Prostate gland (tissue), 2 donors: ENCODE measurements around the gene FGF1.

Experiments
- POLR2A ChIP-seq: fragments of 450-650 bp; IDR thresholded peaks from one replicate; pipeline ENCODE4 v1.6.1; 2016; ENCODE audit warnings: antibody characterized with exemption, mild to moderate bottlenecking
- POLR2AphosphoS5 ChIP-seq: sonication (generic); formaldehyde crosslinking; IDR thresholded peaks from one replicate; pipeline ENCODE4 v1.6.1; 2017; ENCODE audit warnings: antibody characterized with exemption
- TF ChIP-seq, protein P1 (sequence below), 4 experiments: fragments of 200-600 bp in 2 of 4; fragments of 450-650 bp in 2 of 4; sonication (generic) in 2 of 4; IDR thresholded peaks; 1 replicate in 3 of 4; 2 replicates in 1 of 4; pipeline ENCODE4 v1.5.1; 2016 to 2019; ENCODE audit warnings: antibody characterized with exemption in 4 of 4, mild to moderate bottlenecking in 2 of 4, moderate library complexity in 2 of 4

DNA sequence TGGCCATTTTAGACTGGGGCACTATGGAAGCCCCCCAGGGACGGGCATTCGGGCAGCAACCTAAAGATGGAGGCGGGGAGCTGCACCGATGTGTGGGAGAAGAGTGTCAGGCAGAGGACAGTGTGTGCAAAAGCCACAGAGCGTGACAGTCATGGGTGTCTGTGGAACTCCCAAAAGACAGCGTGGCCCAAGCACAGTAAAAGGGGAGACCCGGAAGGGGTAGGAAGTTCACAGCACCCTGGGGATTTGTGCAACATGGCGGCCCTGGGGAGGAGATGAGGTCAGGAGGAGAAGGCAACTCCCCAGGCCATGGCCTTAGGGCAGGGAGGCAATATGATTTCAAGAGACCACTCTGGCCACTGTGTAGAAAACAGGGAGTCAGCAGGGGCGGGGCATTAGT, 38.9 kb upstream of the FGF1 start:
- TF ChIP-seq, protein P1, sequence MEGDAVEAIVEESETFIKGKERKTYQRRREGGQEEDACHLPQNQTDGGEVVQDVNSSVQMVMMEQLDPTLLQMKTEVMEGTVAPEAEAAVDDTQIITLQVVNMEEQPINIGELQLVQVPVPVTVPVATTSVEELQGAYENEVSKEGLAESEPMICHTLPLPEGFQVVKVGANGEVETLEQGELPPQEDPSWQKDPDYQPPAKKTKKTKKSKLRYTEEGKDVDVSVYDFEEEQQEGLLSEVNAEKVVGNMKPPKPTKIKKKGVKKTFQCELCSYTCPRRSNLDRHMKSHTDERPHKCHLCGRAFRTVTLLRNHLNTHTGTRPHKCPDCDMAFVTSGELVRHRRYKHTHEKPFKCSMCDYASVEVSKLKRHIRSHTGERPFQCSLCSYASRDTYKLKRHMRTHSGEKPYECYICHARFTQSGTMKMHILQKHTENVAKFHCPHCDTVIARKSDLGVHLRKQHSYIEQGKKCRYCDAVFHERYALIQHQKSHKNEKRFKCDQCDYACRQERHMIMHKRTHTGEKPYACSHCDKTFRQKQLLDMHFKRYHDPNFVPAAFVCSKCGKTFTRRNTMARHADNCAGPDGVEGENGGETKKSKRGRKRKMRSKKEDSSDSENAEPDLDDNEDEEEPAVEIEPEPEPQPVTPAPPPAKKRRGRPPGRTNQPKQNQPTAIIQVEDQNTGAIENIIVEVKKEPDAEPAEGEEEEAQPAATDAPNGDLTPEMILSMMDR (IDR thresholded peaks at IDR 0.05) = no peak
- TF ChIP-seq POLR2A (no peak), POLR2AphosphoS5 (no peak)
